ENCODE data around the gene IFNL4. TPM values are rescaled to one million over a fixed set of nuclear protein-coding genes. Genes with fewer than 3 reads are reported as not detected.

IFNL4 gene
- total and polyA plus RNA-seq, 2 of the 4 experiments (the other 2 are of a cell fraction), result not detected

GRCh38 chr19:39232708-39233107 is 15.9 kb downstream of the IFNL4 start:
- 60% methylated on average over 1 of the region's 5 CpGs; no CpG with 5 or more reads in 1 of the 2 experiments for WGBS, 2 experiments (ENCODE audit: extremely low coverage in 2 of 2, insufficient read length in 1 of 2)
- no peak for ATAC-seq (ENCODE audit: low read depth)

More at GRCh38 chr19:39232708-39233107, 15.9 kb downstream of the IFNL4 start:
- Histone ChIP-seq H4K20me1 (ENCODE audit: insufficient read depth, low read length) (no peaks in the 10 kb centered on the region), H2BK120ac (ENCODE audit: low read depth, low read length) (no peak overlapping the region), H3K4me3 (ENCODE audit: insufficient read depth, low read depth, low read length) (no peak overlapping the region), H3K36me3 (ENCODE audit: control insufficient read depth, insufficient read depth, low read length) (no peaks in the 10 kb centered on the region), H3K4ac (ENCODE audit: low read depth, low read length) (no peak overlapping the region), H2BK15ac (ENCODE audit: low read depth, low read length) (no peak overlapping the region), H3K27me3 (ENCODE audit: control insufficient read depth, insufficient read depth, low read length) (peaks cover 11% of the 10 kb centered on the region), H4K8ac (ENCODE audit: low read depth in 2 of 2, low read length in 2 of 2) (no peak overlapping the region), H3K9ac (ENCODE audit: low read depth, low read length) (no peak overlapping the region), H2BK5ac (ENCODE audit: low read depth, low read length, poor library complexity, severe bottlenecking) (no peak overlapping the region), H2BK20ac (ENCODE audit: low read depth, low read length) (no peak overlapping the region), H3K27ac (ENCODE audit: insufficient read depth, low read length) (no peak overlapping the region), H3K4me1 (ENCODE audit: control insufficient read depth, insufficient read depth, low read length) (no peaks in the 10 kb centered on the region), H2AK9ac (replicated peaks; ENCODE audit: low read depth, low read length, poor library complexity) (no peak overlapping the region), H3K18ac (ENCODE audit: low read depth, low read length) (no peak overlapping the region), H3K9me3 (ENCODE audit: control insufficient read depth, insufficient read depth, low read length) (no peaks in the 10 kb centered on the region), H3K23ac (ENCODE audit: low read depth, low read length) (no peak overlapping the region), H3K14ac (replicated peaks; ENCODE audit: low read depth, low read length) (no peak overlapping the region), H4K91ac (ENCODE audit: insufficient read depth, low read depth, low read length) (no peak overlapping the region), H3K56ac (ENCODE audit: extremely low read depth, insufficient read depth, low read length) (no peak overlapping the region), H2AK5ac (ENCODE audit: low read depth, low read length) (no peak overlapping the region), H2AFZ (replicated peaks; ENCODE audit: low read length, poor library complexity) (no peak overlapping the region), H3K4me2 (ENCODE audit: low read depth, low read length) (no peak overlapping the region), H3K9me1 (ENCODE audit: insufficient read depth, low read length) (no peaks in the 10 kb centered on the region), H4K5ac (ENCODE audit: low read depth, low read length) (no peak overlapping the region), H3K79me1 (ENCODE audit: low read depth in 1 of 2, low read length in 2 of 2) (no peaks in the 10 kb centered on the region)
- TF ChIP-seq, protein P1, sequence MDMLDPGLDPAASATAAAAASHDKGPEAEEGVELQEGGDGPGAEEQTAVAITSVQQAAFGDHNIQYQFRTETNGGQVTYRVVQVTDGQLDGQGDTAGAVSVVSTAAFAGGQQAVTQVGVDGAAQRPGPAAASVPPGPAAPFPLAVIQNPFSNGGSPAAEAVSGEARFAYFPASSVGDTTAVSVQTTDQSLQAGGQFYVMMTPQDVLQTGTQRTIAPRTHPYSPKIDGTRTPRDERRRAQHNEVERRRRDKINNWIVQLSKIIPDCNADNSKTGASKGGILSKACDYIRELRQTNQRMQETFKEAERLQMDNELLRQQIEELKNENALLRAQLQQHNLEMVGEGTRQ (IDR thresholded peaks at IDR 0.05; ENCODE audit: low read depth, low read length), result no peak
- no peak for TF ChIP-seq ELK1 (IDR thresholded peaks at IDR 0.05; ENCODE audit: borderline replicate concordance, low read depth, low read length)
- TF ChIP-seq SMC3 (IDR thresholded peaks at IDR 0.05; ENCODE audit: low read depth, low read length), result no peak
- TF ChIP-seq BHLHE40 (IDR thresholded peaks at IDR 0.05; ENCODE audit: low read depth, low read length), result no peak
- TF ChIP-seq POLR2A (IDR thresholded peaks at IDR 0.05; ENCODE audit: low read depth, low read length), result no peak
- no peak for TF ChIP-seq FOS (IDR thresholded peaks at IDR 0.05; ENCODE audit: low read depth, low read length)
- no peak for TF ChIP-seq RAD21 (IDR thresholded peaks at IDR 0.05; ENCODE audit: low read length)
- TF ChIP-seq MAZ (IDR thresholded peaks at IDR 0.05; ENCODE audit: borderline replicate concordance, low read depth, low read length), result no peak
- no peak for TF ChIP-seq CHD1 (IDR thresholded peaks at IDR 0.05; ENCODE audit: low read depth, low read length)
- TF ChIP-seq CTCF (conservative IDR thresholded peaks at IDR 0.05; ENCODE audit: low read depth, low read length), result no peak
- no peak for TF ChIP-seq RCOR1 (IDR thresholded peaks at IDR 0.05; ENCODE audit: insufficient replicate concordance, low read length)
- no peak for TF ChIP-seq CEBPB (IDR thresholded peaks at IDR 0.05; ENCODE audit: low read depth, low read length)
- no peak for TF ChIP-seq NFE2L2 (IDR thresholded peaks at IDR 0.05; ENCODE audit: low read depth, low read length)
- no peak for TF ChIP-seq RFX5 (IDR thresholded peaks at IDR 0.05; ENCODE audit: low read depth, low read length)
- TF ChIP-seq MXI1 (IDR thresholded peaks at IDR 0.05; ENCODE audit: borderline replicate concordance, low read depth, low read length), result no peak
- TF ChIP-seq MAFK (IDR thresholded peaks at IDR 0.05; ENCODE audit: low read depth, low read length), result no peak
- DNase-seq, result no peak
- POLR2A ChIA-PET (ENCODE audit: unreplicated experiment), result no interaction called here
- dilution Hi-C loops (cut with HindIII; ENCODE audit: low sequenced_read_pairs, unreplicated experiment), result no loop called here
- intact Hi-C loops (cut with micrococcal nuclease), result no loop called here
- BruUV-seq (replicated peaks), result no TSS peak
- in situ Hi-C loops (cut with MboI; ENCODE audit: low sequenced_read_pairs), result no loop called here
- CTCF ChIA-PET, result no interaction called here

Data from IMR-90 (cell line).